Endothelial cell of umbilical vein (primary cell): ENCODE measurements around the gene ZBTB7C. TPM values are rescaled to one million over a fixed set of nuclear protein-coding genes. Genes with fewer than 3 reads are reported as not detected.

Experiments used
- BruUV-seq: library from RNA; stranded (reverse); fragments of 400-500 nt; replicated peaks from 2 replicates; lab custom pipeline; 2021; lab: Mats Ljungman, UMichigan
- CTCF ChIA-PET: fragments of 300-600, 350-600 bp; sonication (Branson Sonifier 250); formaldehyde crosslinking; loops from one replicate; lab custom pipeline; 2021; ENCODE audit warnings: antibody characterized with exemption, inconsistent platforms; lab: Charles Lee
- POLR2A ChIA-PET: fragments of 300-600, 350-600 bp; sonication (Branson Sonifier 250); formaldehyde crosslinking; loops from one replicate; lab custom pipeline; 2021; ENCODE audit warnings: antibody characterized with exemption, inconsistent platforms; lab: Charles Lee
- DNase-seq: peaks from one replicate; pipeline ENCODE4 v3.0.0-alpha.2; 2011; ENCODE audit warnings: low read depth, low spot score
- FAIRE-seq: peaks from 2 replicates; lab custom pipeline; 2011; peaks lifted over from hg19 to GRCh38; lab: Jason Lieb, UNC
- H2AFZ ChIP-seq: 2 replicates; pipeline ENCODE4 v1.6.0; 2012; ENCODE audit warnings: low read depth, low read length, control low read depth, inconsistent platforms
- H3K27ac ChIP-seq: 2 replicates; pipeline ENCODE4 v1.5.1; 2011; ENCODE audit warnings: low read depth, mild to moderate bottlenecking, control low read depth, low read length, moderate library complexity; ENCODE audit not compliant: insufficient read depth
- H3K27me3 ChIP-seq, 2 experiments: 2 replicates each; pipeline versions ENCODE4 v1.6.0 to v1.6.1; 2011; ENCODE audit warnings: low read length in 2 of 2, mixed read lengths in 1 of 2; ENCODE audit not compliant: control insufficient read depth in 2 of 2, insufficient read depth in 2 of 2
- H3K36me3 ChIP-seq, 2 experiments: 2 replicates in 1 of 2; 3 replicates in 1 of 2; pipeline ENCODE4 v1.5.1; 2011; ENCODE audit warnings: low read length in 2 of 2, mild to moderate bottlenecking in 1 of 2, moderate library complexity in 1 of 2; ENCODE audit not compliant: control insufficient read depth in 2 of 2, insufficient read depth in 2 of 2; ENCODE audit errors: extremely low read depth in 1 of 2
- H3K4me1 ChIP-seq: 3 replicates; pipeline ENCODE4 v1.5.1; 2011; ENCODE audit warnings: mild to moderate bottlenecking, low read length; ENCODE audit not compliant: control insufficient read depth, insufficient read depth; ENCODE audit errors: extremely low read depth
- H3K4me2 ChIP-seq: 2 replicates; pipeline ENCODE4 v1.6.1; 2011; ENCODE audit warnings: low read length, control low read depth, mixed read lengths; ENCODE audit not compliant: insufficient read depth
- H3K4me3 ChIP-seq, 3 experiments: fragments of 200-600 bp in 1 of 3; sonication (generic), shearing (Covaris generic) in 1 of 3; replicated peaks in 1 of 3; 2 replicates each; pipeline ENCODE4 v1.5.1; 2011 to 2016; ENCODE audit warnings: control low read depth in 3 of 3, low read length in 3 of 3, mild to moderate bottlenecking in 2 of 3, inconsistent platforms in 1 of 3, low read depth in 1 of 3, moderate library complexity in 1 of 3; ENCODE audit not compliant: insufficient read depth in 1 of 3
- H3K79me2 ChIP-seq: 2 replicates; pipeline ENCODE4 v1.6.0; 2012; ENCODE audit warnings: low read length, inconsistent platforms; ENCODE audit not compliant: control insufficient read depth, insufficient read depth
- H3K9ac ChIP-seq: replicated peaks from 2 replicates; pipeline ENCODE3; 2011; ENCODE audit warnings: low read length, control low read depth; ENCODE audit not compliant: insufficient read depth; ENCODE audit errors: extremely low read depth
- H3K9me1 ChIP-seq: replicated peaks from 3 replicates; pipeline ENCODE4 v1.6.0; 2011; ENCODE audit warnings: mild to moderate bottlenecking, low read length; ENCODE audit not compliant: control insufficient read depth, insufficient read depth; ENCODE audit errors: extremely low read depth
- H3K9me3 ChIP-seq: replicated peaks from 2 replicates; pipeline ENCODE4 v1.5.1; 2012; ENCODE audit warnings: low read length, inconsistent platforms; ENCODE audit not compliant: control insufficient read depth, insufficient read depth
- H4K20me1 ChIP-seq: replicated peaks from 2 replicates; pipeline ENCODE3; 2011; ENCODE audit warnings: mild to moderate bottlenecking, low read length; ENCODE audit not compliant: control insufficient read depth, insufficient read depth; ENCODE audit errors: extremely low read depth
- CTCF ChIP-seq, 2 donors: IDR thresholded peaks; 1 replicate in 1 of 2; 2 replicates in 1 of 2; pipeline ENCODE4 v1.5.1; 2011; ENCODE audit warnings: low read length in 2 of 2, mild to moderate bottlenecking in 2 of 2, moderate library complexity in 2 of 2, control low read depth in 1 of 2, inconsistent platforms in 1 of 2, low read depth in 1 of 2; ENCODE audit not compliant: insufficient read depth in 1 of 2; ENCODE audit errors: extremely low read depth in 1 of 2
- EZH2 ChIP-seq: IDR thresholded peaks from 2 replicates; pipeline ENCODE4 v1.6.1; 2012; ENCODE audit warnings: borderline replicate concordance, low read depth, mild to moderate bottlenecking, moderate library complexity, low read length, inconsistent platforms; ENCODE audit not compliant: severe bottlenecking
- GATA2 ChIP-seq: IDR thresholded peaks from 2 replicates; pipeline ENCODE4 v1.7.0; 2011; ENCODE audit warnings: low read depth, mild to moderate bottlenecking, moderate library complexity, mixed read lengths, low read length; ENCODE audit not compliant: insufficient read length, insufficient read depth
- MAX ChIP-seq: IDR thresholded peaks from 2 replicates; pipeline ENCODE4 v1.6.1; 2011; ENCODE audit not compliant: insufficient read depth, insufficient read length
- MYC ChIP-seq: IDR thresholded peaks from one replicate; pipeline ENCODE4 v1.6.1; 2011; ENCODE audit warnings: mild to moderate bottlenecking, low read depth, low read length
- POLR2A ChIP-seq: IDR thresholded peaks from 2 replicates; pipeline ENCODE4 v1.6.1; 2012; ENCODE audit warnings: low read depth, mild to moderate bottlenecking, control low read depth, low read length
- POLR2AphosphoS5 ChIP-seq: IDR thresholded peaks from 2 replicates; pipeline ENCODE4 v1.6.1; 2012; ENCODE audit warnings: low read depth, mild to moderate bottlenecking, control low read depth, low read length, moderate library complexity; ENCODE audit not compliant: insufficient read depth
- dilution Hi-C: fragments of 300-500 bp; cut with MboI; formaldehyde crosslinking; loops from one replicate; pipeline ENCODE4 v1.15.0; 2019; ENCODE audit warnings: low sequenced_read_pairs; ENCODE audit not compliant: extremely low pct_ligation_motif_present
- intact Hi-C: fragments of 100-400 bp; cut with micrococcal nuclease; formaldehyde crosslinking; loops from one replicate; pipeline ENCODE4 v1.10.0; 2022
- polyA plus RNA-seq, 4 experiments: library from polyadenylated mRNA; depleted of rRNA in 3 of 4; stranded (reverse) in 3 of 4; unstranded in 1 of 4; fragments of >200 nt; gene quantifications; 2 replicates each; pipeline versions ENCODE4 v1.2.1 to v1.2.3, GENCODE V29; 2011 to 2012; ENCODE audit warnings: missing spikeins in 1 of 4
- total RNA-seq: library from RNA; stranded (reverse); gene quantifications from 2 replicates; pipeline ENCODE4 v1.2.3, GENCODE V29; 2021

ZBTB7C gene
- total and polyA plus RNA-seq, 2 donors (not counting 3 experiments of a cell fraction or from before 2014, with no cell fraction given), result not detected

GRCh38 chr18:48265328-48265727 is 143.9 kb downstream of the ZBTB7C start:
- CTCF ChIA-PET, result no interaction called here
- no peak for FAIRE-seq
- no peak overlapping the region for H3K27ac ChIP-seq
- intact Hi-C loops (no loop called here), dilution Hi-C loops (no loop called here)
- H3K79me2 ChIP-seq, result no peaks in the 10 kb centered on the region
- no peak overlapping the region for H3K4me3 ChIP-seq
- H4K20me1 ChIP-seq, result no peaks in the 10 kb centered on the region
- H3K36me3 ChIP-seq, result no peaks in the 10 kb centered on the region
- POLR2A ChIA-PET, result no interaction called here
- no peaks in the 10 kb centered on the region for H3K9me1 ChIP-seq
- no peak overlapping the region for H3K9ac ChIP-seq
- no peak for DNase-seq
- TF ChIP-seq POLR2A (no peak), MAX (no peak), POLR2AphosphoS5 (no peak), CTCF (IDR thresholded peaks at IDR 0.05; ENCODE audit: extremely low read depth in 1 of 2, insufficient read depth in 1 of 2, low read depth in 1 of 2, low read length in 2 of 2) (no peak), GATA2 (no peak), MYC (no peak), EZH2 (no peak)
- no peaks in the 10 kb centered on the region for H3K4me1 ChIP-seq
- no peaks in the 10 kb centered on the region for H3K9me3 ChIP-seq
- no TSS peak for BruUV-seq
- H2AFZ ChIP-seq, result no peak overlapping the region
- no peaks in the 10 kb centered on the region for H3K27me3 ChIP-seq
- H3K4me2 ChIP-seq, result no peak overlapping the region
